GM12878 (cell line): Measurements from ENCODE around the gene CRHR2. TPM values are rescaled to one million over a fixed set of nuclear protein-coding genes. Genes with fewer than 3 reads are reported as not detected.

Experiments
- ATAC-seq: fragments of 200-7000 bp; cut with Tn5 transposase; 3 replicates; pipeline ENCODE4 v1.9.1; 2020; ENCODE audit warnings: mild to moderate bottlenecking, moderate library complexity
- BruUV-seq: library from RNA; stranded (reverse); fragments of 400-500 nt; replicated peaks from 2 replicates; lab custom pipeline; 2021; lab: Mats Ljungman, UMichigan
- CTCF ChIA-PET: fragments of 300-600 bp; sonication (Branson Sonifier 250); formaldehyde crosslinking; extraction: SDS; loops from one replicate; lab custom pipeline; 2021; ENCODE audit warnings: inconsistent platforms; lab: Yijun Ruan, JAX
- POLR2A ChIA-PET: fragments of 350-600 bp; formaldehyde crosslinking; extraction: SDS; loops from one replicate; lab custom pipeline; 2021; ENCODE audit warnings: inconsistent platforms; lab: Charles Lee
- RAD21 ChIA-PET: fragments of 300-600 bp; sonication (Branson Sonifier 250); formaldehyde crosslinking; loops from one replicate; lab custom pipeline; 2023; ENCODE audit warnings: antibody characterized with exemption; ENCODE audit not compliant: unreplicated experiment; lab: Charles Lee
- SMC1A ChIA-PET: fragments of 300-600 bp; sonication (Branson Sonifier 250); formaldehyde crosslinking; loops from one replicate; lab custom pipeline; 2023; ENCODE audit not compliant: unreplicated experiment, uncharacterized antibody; lab: Charles Lee
- DNase-seq: peaks from one replicate; pipeline ENCODE4 v3.0.0-alpha.2; 2011; ENCODE audit warnings: low read depth, low spot score
- FAIRE-seq: peaks from 3 replicates; lab custom pipeline; 2011; peaks lifted over from hg19 to GRCh38; lab: Jason Lieb, UNC
- H2AFZ ChIP-seq: 2 replicates; pipeline ENCODE4 v1.6.0; 2011; ENCODE audit warnings: low read depth, low read length, control low read depth; ENCODE audit not compliant: control insufficient read depth
- H3K27ac ChIP-seq: 2 replicates; pipeline ENCODE4 v1.5.1; 2011; ENCODE audit warnings: control low read depth; ENCODE audit not compliant: control insufficient read depth, insufficient read depth
- H3K27me3 ChIP-seq, 2 experiments: replicated peaks in 1 of 2; 2 replicates each; pipeline versions ENCODE4 v1.6.0 to v1.6.1; 2011; ENCODE audit warnings: low read length in 1 of 2; ENCODE audit not compliant: control insufficient read depth in 2 of 2, insufficient read depth in 2 of 2
- H3K36me3 ChIP-seq, 2 experiments: 2 replicates each; pipeline ENCODE4 v1.5.1; 2011; ENCODE audit warnings: low read length in 1 of 2; ENCODE audit not compliant: control insufficient read depth in 2 of 2, insufficient read depth in 2 of 2
- H3K4me1 ChIP-seq: 2 replicates; pipeline ENCODE4 v1.6.1; 2011; ENCODE audit warnings: mild to moderate bottlenecking, low read length, moderate library complexity, mixed read lengths; ENCODE audit not compliant: control insufficient read depth, insufficient read depth
- H3K4me2 ChIP-seq: 2 replicates; pipeline ENCODE4 v1.6.0; 2011; ENCODE audit warnings: control low read depth; ENCODE audit not compliant: control insufficient read depth, insufficient read depth
- H3K4me3 ChIP-seq: fragments of 200-600 bp; sonication (generic); 2 replicates; pipeline ENCODE4 v1.5.1; 2016
- H3K79me2 ChIP-seq: 2 replicates; pipeline ENCODE4 v1.6.0; 2011; ENCODE audit warnings: low read length; ENCODE audit not compliant: control insufficient read depth, insufficient read depth
- H3K9ac ChIP-seq: 2 replicates; pipeline ENCODE4 v1.8.0; 2011; ENCODE audit warnings: low read length, control low read depth, mixed read lengths; ENCODE audit not compliant: control insufficient read depth, insufficient read depth
- H3K9me3 ChIP-seq: replicated peaks from 3 replicates; pipeline ENCODE4 v1.5.1; 2011; ENCODE audit warnings: mild to moderate bottlenecking, low read length; ENCODE audit not compliant: control insufficient read depth, insufficient read depth
- H4K20me1 ChIP-seq: 2 replicates; pipeline ENCODE4 v1.6.0; 2011; ENCODE audit not compliant: control insufficient read depth, insufficient read depth
- BCL3 ChIP-seq: IDR thresholded peaks from 2 replicates; pipeline ENCODE4 v1.6.1; 2011; ENCODE audit warnings: borderline replicate concordance, low read depth, mild to moderate bottlenecking, moderate library complexity, low read length; ENCODE audit not compliant: insufficient read depth, poor library complexity, severe bottlenecking
- CUX1 ChIP-seq: IDR thresholded peaks from 2 replicates; pipeline ENCODE4 v1.6.1; 2012; ENCODE audit warnings: improper control_type of control experiment, low read depth, low read length; ENCODE audit not compliant: insufficient replicate concordance
- EED ChIP-seq: sonication (generic); IDR thresholded peaks from 2 replicates; pipeline ENCODE4 v1.6.1; 2016; ENCODE audit warnings: antibody characterized with exemption, low read depth
- HCFC1 ChIP-seq: fragments of 150-350 bp; IDR thresholded peaks from 2 replicates; pipeline ENCODE4 v1.6.1; 2014; ENCODE audit warnings: low read length
- MYC ChIP-seq: IDR thresholded peaks from 2 replicates; pipeline ENCODE4 v1.6.1; 2011; ENCODE audit warnings: mild to moderate bottlenecking, low read length, moderate library complexity, inconsistent platforms; ENCODE audit not compliant: insufficient read depth, insufficient replicate concordance, insufficient read length, severe bottlenecking
- NFYB ChIP-seq: IDR thresholded peaks from 2 replicates; pipeline ENCODE4 v1.6.1; 2011; ENCODE audit warnings: low read depth, mild to moderate bottlenecking, low read length, improper control_type of control experiment, moderate library complexity; ENCODE audit not compliant: insufficient read depth
- RUNX3 ChIP-seq: IDR thresholded peaks from 2 replicates; pipeline ENCODE4 v1.6.1; 2012; ENCODE audit warnings: low read length, inconsistent platforms
- WGBS: methylation state at CpG from one replicate; pipeline ENCODE4 v1.1.6; 2016; ENCODE audit warnings: low lambda C conversion rate; ENCODE audit not compliant: insufficient replicate concordance, insufficient coverage; ENCODE audit errors: missing lambda C conversion rate; 5-methylcytosine and 5-hydroxymethylcytosine counted together
- in situ Hi-C: fragments of 300-500 bp; cut with MboI; formaldehyde crosslinking; loops from 9 replicates; pipeline ENCODE4 v1.14.3; 2018; ENCODE audit warnings: mixed read lengths
- intact Hi-C: fragments of 100-400 bp; cut with micrococcal nuclease; formaldehyde crosslinking; loops from one replicate; pipeline ENCODE4 v1.14.2; 2022; ENCODE audit not compliant: unreplicated experiment
- polyA plus RNA-seq, 11 experiments: library from polyadenylated mRNA; depleted of rRNA in 4 of 11; unstranded in 6 of 11; stranded (reverse) in 5 of 11; fragments of >200 nt; fragmentation: Nextera tagmentation in 4 of 11; fragmentation: Illumina TruSeq in 1 of 11; extraction: Ambion mirVana in 4 of 11; extraction: Trizol in 1 of 11; gene quantifications; 1 replicate in 1 of 11; 2 replicates in 10 of 11; pipeline versions ENCODE4 v1.2.1 to v1.2.3, GENCODE V29; 2011 to 2016; ENCODE audit warnings: inconsistent platforms in 2 of 11, missing spikeins in 2 of 11, low read depth in 1 of 11
- total RNA-seq, 4 experiments: library from RNA; depleted of rRNA in 3 of 4; stranded (reverse); fragments of >200 nt in 3 of 4; fragmentation: Illumina TruSeq in 1 of 4; extraction: Trizol in 1 of 4; gene quantifications; 2 replicates each; pipeline versions ENCODE4 v1.2.1 to v1.2.3, GENCODE V29; 2013 to 2021
- TF ChIP-seq, protein P1 (sequence below): fragments of 450-650 bp; IDR thresholded peaks from 2 replicates; pipeline ENCODE4 v1.6.1; 2016; ENCODE audit warnings: mild to moderate bottlenecking, moderate library complexity, borderline replicate concordance

The CRHR2 gene
- total and polyA plus RNA-seq, 10 of the 15 experiments (the other 5 are each of a cell fraction or from before 2014, with no cell fraction given): not detected

DNA sequence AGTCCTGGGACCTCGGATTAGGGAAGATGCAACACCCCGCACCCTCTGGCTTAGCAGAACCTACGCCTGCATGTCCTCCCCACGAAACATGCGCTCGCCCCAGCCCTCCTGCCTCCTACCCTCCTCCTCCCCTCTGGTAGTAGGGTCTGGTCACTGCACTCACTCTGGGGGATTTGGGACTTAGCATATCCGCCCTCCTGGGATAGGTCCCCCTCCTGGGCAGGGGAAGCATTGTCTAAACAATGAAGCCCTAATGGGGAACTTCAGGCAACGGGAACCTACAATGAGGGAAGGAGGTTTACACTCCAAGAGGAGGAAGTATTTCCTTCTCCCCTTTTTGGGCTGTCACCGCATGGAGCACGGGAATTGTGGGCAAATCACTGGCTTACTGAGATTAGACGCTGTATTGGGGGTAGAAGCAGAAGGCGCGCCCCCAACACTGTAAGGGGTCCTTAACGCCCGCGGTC lies 892 bp downstream of the CRHR2 start (continued):
- no peak for TF ChIP-seq BCL3
- TF ChIP-seq, protein P1, sequence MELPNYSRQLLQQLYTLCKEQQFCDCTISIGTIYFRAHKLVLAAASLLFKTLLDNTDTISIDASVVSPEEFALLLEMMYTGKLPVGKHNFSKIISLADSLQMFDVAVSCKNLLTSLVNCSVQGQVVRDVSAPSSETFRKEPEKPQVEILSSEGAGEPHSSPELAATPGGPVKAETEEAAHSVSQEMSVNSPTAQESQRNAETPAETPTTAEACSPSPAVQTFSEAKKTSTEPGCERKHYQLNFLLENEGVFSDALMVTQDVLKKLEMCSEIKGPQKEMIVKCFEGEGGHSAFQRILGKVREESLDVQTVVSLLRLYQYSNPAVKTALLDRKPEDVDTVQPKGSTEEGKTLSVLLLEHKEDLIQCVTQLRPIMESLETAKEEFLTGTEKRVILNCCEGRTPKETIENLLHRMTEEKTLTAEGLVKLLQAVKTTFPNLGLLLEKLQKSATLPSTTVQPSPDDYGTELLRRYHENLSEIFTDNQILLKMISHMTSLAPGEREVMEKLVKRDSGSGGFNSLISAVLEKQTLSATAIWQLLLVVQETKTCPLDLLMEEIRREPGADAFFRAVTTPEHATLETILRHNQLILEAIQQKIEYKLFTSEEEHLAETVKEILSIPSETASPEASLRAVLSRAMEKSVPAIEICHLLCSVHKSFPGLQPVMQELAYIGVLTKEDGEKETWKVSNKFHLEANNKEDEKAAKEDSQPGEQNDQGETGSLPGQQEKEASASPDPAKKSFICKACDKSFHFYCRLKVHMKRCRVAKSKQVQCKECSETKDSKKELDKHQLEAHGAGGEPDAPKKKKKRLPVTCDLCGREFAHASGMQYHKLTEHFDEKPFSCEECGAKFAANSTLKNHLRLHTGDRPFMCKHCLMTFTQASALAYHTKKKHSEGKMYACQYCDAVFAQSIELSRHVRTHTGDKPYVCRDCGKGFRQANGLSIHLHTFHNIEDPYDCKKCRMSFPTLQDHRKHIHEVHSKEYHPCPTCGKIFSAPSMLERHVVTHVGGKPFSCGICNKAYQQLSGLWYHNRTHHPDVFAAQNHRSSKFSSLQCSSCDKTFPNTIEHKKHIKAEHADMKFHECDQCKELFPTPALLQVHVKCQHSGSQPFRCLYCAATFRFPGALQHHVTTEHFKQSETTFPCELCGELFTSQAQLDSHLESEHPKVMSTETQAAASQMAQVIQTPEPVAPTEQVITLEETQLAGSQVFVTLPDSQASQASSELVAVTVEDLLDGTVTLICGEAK: no peak
- no peak for TF ChIP-seq MYC
- no peak for TF ChIP-seq HCFC1
- no peak for TF ChIP-seq NFYB
- TF ChIP-seq RUNX3: no peak

GRCh38 chr7:30679664-30680063 lies 2.6 kb downstream of the CRHR2 start:
- Histone ChIP-seq H4K20me1 (no peaks in the 10 kb centered on the region), H2AFZ (no peak overlapping the region), H3K4me1 (no peaks in the 10 kb centered on the region), H3K27me3 (peaks cover 12 to 26% of the 10 kb centered on the region in 2 experiments), H3K4me3 (no peak overlapping the region), H3K27ac (no peak overlapping the region), H3K79me2 (no peaks in the 10 kb centered on the region), H3K36me3 (no peaks in the 10 kb centered on the region), H3K9ac (no peak overlapping the region), H3K4me2 (no peak overlapping the region), H3K9me3 (no peaks in the 10 kb centered on the region)
- in situ Hi-C loops (no loop called here), intact Hi-C loops (no loop called here)
- ChIA-PET SMC1A (no interaction called here), POLR2A (no interaction called here), RAD21 (no interaction called here), CTCF (no interaction called here)
- no peak for FAIRE-seq
- ATAC-seq: no peak
- DNase-seq: no peak
- no TSS peak for BruUV-seq
- 3% methylated on average over 2 of the region's 2 CpGs for WGBS
- TF ChIP-seq EED: no peak
- no peak for TF ChIP-seq CUX1
